Endothelial cell of umbilical vein (primary cell): Measurements from ENCODE around the gene ACTN3. TPM values are rescaled to one million over a fixed set of nuclear protein-coding genes. Genes with fewer than 3 reads are reported as not detected.

Source experiments
- Bru-seq: library from RNA; stranded (reverse); fragments of 400-500 nt; gene quantifications from one replicate; lab custom pipeline; 2021; lab: Mats Ljungman, UMichigan
- BruChase-seq, 2 experiments: library from RNA; stranded (reverse); fragments of 400-500 nt; gene quantifications; one replicate each; lab custom pipeline; 2021; lab: Mats Ljungman, UMichigan
- BruUV-seq: library from RNA; stranded (reverse); fragments of 400-500 nt; replicated peaks from 2 replicates; lab custom pipeline; 2021; lab: Mats Ljungman, UMichigan
- CTCF ChIA-PET: fragments of 300-600, 350-600 bp; sonication (Branson Sonifier 250); formaldehyde crosslinking; loops from one replicate; lab custom pipeline; 2021; ENCODE audit warnings: antibody characterized with exemption, inconsistent platforms; lab: Charles Lee
- POLR2A ChIA-PET: fragments of 300-600, 350-600 bp; sonication (Branson Sonifier 250); formaldehyde crosslinking; loops from one replicate; lab custom pipeline; 2021; ENCODE audit warnings: antibody characterized with exemption, inconsistent platforms; lab: Charles Lee
- DNase-seq: peaks from one replicate; pipeline ENCODE4 v3.0.0-alpha.2; 2011; ENCODE audit warnings: low read depth, low spot score
- FAIRE-seq: peaks from 2 replicates; lab custom pipeline; 2011; peaks lifted over from hg19 to GRCh38; lab: Jason Lieb, UNC
- H2AFZ ChIP-seq: 2 replicates; pipeline ENCODE4 v1.6.0; 2012; ENCODE audit warnings: low read depth, low read length, control low read depth, inconsistent platforms
- H3K27ac ChIP-seq: 2 replicates; pipeline ENCODE4 v1.5.1; 2011; ENCODE audit warnings: low read depth, mild to moderate bottlenecking, control low read depth, low read length, moderate library complexity; ENCODE audit not compliant: insufficient read depth
- H3K27me3 ChIP-seq, 2 experiments: 2 replicates each; pipeline versions ENCODE4 v1.6.0 to v1.6.1; 2011; ENCODE audit warnings: low read length in 2 of 2, mixed read lengths in 1 of 2; ENCODE audit not compliant: control insufficient read depth in 2 of 2, insufficient read depth in 2 of 2
- H3K36me3 ChIP-seq, 2 experiments: 2 replicates in 1 of 2; 3 replicates in 1 of 2; pipeline ENCODE4 v1.5.1; 2011; ENCODE audit warnings: low read length in 2 of 2, mild to moderate bottlenecking in 1 of 2, moderate library complexity in 1 of 2; ENCODE audit not compliant: control insufficient read depth in 2 of 2, insufficient read depth in 2 of 2; ENCODE audit errors: extremely low read depth in 1 of 2
- H3K4me1 ChIP-seq: 3 replicates; pipeline ENCODE4 v1.5.1; 2011; ENCODE audit warnings: mild to moderate bottlenecking, low read length; ENCODE audit not compliant: control insufficient read depth, insufficient read depth; ENCODE audit errors: extremely low read depth
- H3K4me2 ChIP-seq: 2 replicates; pipeline ENCODE4 v1.6.1; 2011; ENCODE audit warnings: low read length, control low read depth, mixed read lengths; ENCODE audit not compliant: insufficient read depth
- H3K4me3 ChIP-seq, 3 experiments: fragments of 200-600 bp in 1 of 3; sonication (generic), shearing (Covaris generic) in 1 of 3; replicated peaks in 1 of 3; 2 replicates each; pipeline ENCODE4 v1.5.1; 2011 to 2016; ENCODE audit warnings: control low read depth in 3 of 3, low read length in 3 of 3, mild to moderate bottlenecking in 2 of 3, inconsistent platforms in 1 of 3, low read depth in 1 of 3, moderate library complexity in 1 of 3; ENCODE audit not compliant: insufficient read depth in 1 of 3
- H3K79me2 ChIP-seq: 2 replicates; pipeline ENCODE4 v1.6.0; 2012; ENCODE audit warnings: low read length, inconsistent platforms; ENCODE audit not compliant: control insufficient read depth, insufficient read depth
- H3K9ac ChIP-seq: replicated peaks from 2 replicates; pipeline ENCODE3; 2011; ENCODE audit warnings: low read length, control low read depth; ENCODE audit not compliant: insufficient read depth; ENCODE audit errors: extremely low read depth
- H3K9me1 ChIP-seq: replicated peaks from 3 replicates; pipeline ENCODE4 v1.6.0; 2011; ENCODE audit warnings: mild to moderate bottlenecking, low read length; ENCODE audit not compliant: control insufficient read depth, insufficient read depth; ENCODE audit errors: extremely low read depth
- H3K9me3 ChIP-seq: replicated peaks from 2 replicates; pipeline ENCODE4 v1.5.1; 2012; ENCODE audit warnings: low read length, inconsistent platforms; ENCODE audit not compliant: control insufficient read depth, insufficient read depth
- H4K20me1 ChIP-seq: replicated peaks from 2 replicates; pipeline ENCODE3; 2011; ENCODE audit warnings: mild to moderate bottlenecking, low read length; ENCODE audit not compliant: control insufficient read depth, insufficient read depth; ENCODE audit errors: extremely low read depth
- CTCF ChIP-seq, 2 donors: IDR thresholded peaks; 1 replicate in 1 of 2; 2 replicates in 1 of 2; pipeline ENCODE4 v1.5.1; 2011; ENCODE audit warnings: low read length in 2 of 2, mild to moderate bottlenecking in 2 of 2, moderate library complexity in 2 of 2, control low read depth in 1 of 2, inconsistent platforms in 1 of 2, low read depth in 1 of 2; ENCODE audit not compliant: insufficient read depth in 1 of 2; ENCODE audit errors: extremely low read depth in 1 of 2
- EZH2 ChIP-seq: IDR thresholded peaks from 2 replicates; pipeline ENCODE4 v1.6.1; 2012; ENCODE audit warnings: borderline replicate concordance, low read depth, mild to moderate bottlenecking, moderate library complexity, low read length, inconsistent platforms; ENCODE audit not compliant: severe bottlenecking
- FOS ChIP-seq: IDR thresholded peaks from 2 replicates; pipeline ENCODE4 v1.6.1; 2011; ENCODE audit warnings: mild to moderate bottlenecking, low read length, moderate library complexity, borderline replicate concordance; ENCODE audit not compliant: insufficient read depth
- GATA2 ChIP-seq: IDR thresholded peaks from 2 replicates; pipeline ENCODE4 v1.7.0; 2011; ENCODE audit warnings: low read depth, mild to moderate bottlenecking, moderate library complexity, mixed read lengths, low read length; ENCODE audit not compliant: insufficient read length, insufficient read depth
- JUN ChIP-seq: IDR thresholded peaks from 2 replicates; pipeline ENCODE4 v1.6.1; 2011; ENCODE audit warnings: borderline replicate concordance, low read depth; ENCODE audit not compliant: insufficient read length, insufficient read depth
- MAX ChIP-seq: IDR thresholded peaks from 2 replicates; pipeline ENCODE4 v1.6.1; 2011; ENCODE audit not compliant: insufficient read depth, insufficient read length
- MYC ChIP-seq: IDR thresholded peaks from one replicate; pipeline ENCODE4 v1.6.1; 2011; ENCODE audit warnings: mild to moderate bottlenecking, low read depth, low read length
- POLR2A ChIP-seq: IDR thresholded peaks from 2 replicates; pipeline ENCODE4 v1.6.1; 2012; ENCODE audit warnings: low read depth, mild to moderate bottlenecking, control low read depth, low read length
- POLR2AphosphoS5 ChIP-seq: IDR thresholded peaks from 2 replicates; pipeline ENCODE4 v1.6.1; 2012; ENCODE audit warnings: low read depth, mild to moderate bottlenecking, control low read depth, low read length, moderate library complexity; ENCODE audit not compliant: insufficient read depth
- dilution Hi-C: fragments of 300-500 bp; cut with MboI; formaldehyde crosslinking; loops from one replicate; pipeline ENCODE4 v1.15.0; 2019; ENCODE audit warnings: low sequenced_read_pairs; ENCODE audit not compliant: extremely low pct_ligation_motif_present
- intact Hi-C: fragments of 100-400 bp; cut with micrococcal nuclease; formaldehyde crosslinking; loops from one replicate; pipeline ENCODE4 v1.10.0; 2022
- long read RNA-seq: library from polyadenylated mRNA; stranded (forward); transcript quantifications from one replicate; pipeline ENCODE4 v2.0.0, GENCODE V29; 2021
- polyA minus RNA-seq, 3 experiments: library from RNA; depleted of rRNA, polyadenylated mRNA; stranded (reverse); fragments of >200 nt; gene quantifications; 1 replicate in 1 of 3; 2 replicates in 2 of 3; pipeline ENCODE4 v1.2.3, GENCODE V29; 2011
- polyA plus RNA-seq, 4 experiments: library from polyadenylated mRNA; depleted of rRNA in 3 of 4; stranded (reverse) in 3 of 4; unstranded in 1 of 4; fragments of >200 nt; gene quantifications; 2 replicates each; pipeline versions ENCODE4 v1.2.1 to v1.2.3, GENCODE V29; 2011 to 2012; ENCODE audit warnings: missing spikeins in 1 of 4
- total RNA-seq: library from RNA; stranded (reverse); gene quantifications from 2 replicates; pipeline ENCODE4 v1.2.3, GENCODE V29; 2021

Gene ACTN3
- 0.18 TPM in 1 of 2 replicates, not detected in the other for total RNA-seq
- polyA plus RNA-seq: 0.10 and 0.17 TPM in 2 replicates
- polyA plus RNA-seq (2011; cell fraction: cytosol; rRNA removed): 0.04 TPM in 2 replicates
- polyA plus RNA-seq (2011; cell fraction: nucleus; rRNA removed): 0.22 and 0.27 TPM in 2 replicates
- polyA plus RNA-seq (2012): not detected in 2 replicates
- not detected in 2 replicates for polyA minus RNA-seq
- polyA minus RNA-seq (2011; cell fraction: cytosol; rRNA and poly(A)+ RNA removed): not detected
- polyA minus RNA-seq (2011; cell fraction: nucleus; rRNA and poly(A)+ RNA removed): not detected in 2 replicates
- percentile 14 among the genes with signal in this experiment for Bru-seq, nascent RNA
- BruChase-seq, experiment 1, labeled RNA remaining after a 6-hour chase: percentile 22 among the genes with signal in this experiment
- BruChase-seq, experiment 2, labeled RNA remaining after a 2-hour chase: percentile 16 among the genes with signal in this experiment
- long read RNA-seq: 0 reads

GRCh38 chr11:66546368-66546965 lies at the start of gene ACTN3:
Gene ACTN3 (plus strand): TSS chr11:66546903. CDS start chr11:66546938, 35 bp downstream.
- peak within 1 kb of the TSS; percentile 85 for H3K9ac ChIP-seq
- H3K79me2 ChIP-seq: peaks cover 5% of the 10 kb centered on the region
- no peaks in the 10 kb centered on the region for H3K9me1 ChIP-seq
- H2AFZ ChIP-seq: peak within 1 kb of the TSS; percentile 93
- H3K36me3 ChIP-seq: peaks cover 0 to 6% of the 10 kb centered on the region in 2 experiments
- FAIRE-seq: no peak
- intact Hi-C loops (loop anchor here (1.0 to 2.0 kb wide), 2 partner anchors 66 to 70 kb away; partner anchors contain the start of genes DPP3 and RBM14), dilution Hi-C loops (no loop called here)
- H3K27ac ChIP-seq: peak within 1 kb of the TSS; percentile 62
- H4K20me1 ChIP-seq: no peaks in the 10 kb centered on the region
- CTCF ChIA-PET: interaction anchor here (0.7 to 2.2 kb wide), 6 partner anchors 9 to 132 kb away, joined by 3 to 25 read pairs (median 3); partner anchors contain the start of genes CTSF, MRPL11, RBM4 and RBM4B
- POLR2A ChIA-PET: interaction anchor here (0.6 to 1.9 kb wide), 7 partner anchors 13 to 146 kb away, joined by 3 to 9 read pairs (median 4); partner anchors contain the start of genes RBM14, RBM4 and RBM4B
- H3K4me1 ChIP-seq: peaks cover 33% of the 10 kb centered on the region
- H3K4me2 ChIP-seq: peak within 1 kb of the TSS; percentile 91
- H3K27me3 ChIP-seq: no peaks in the 10 kb centered on the region
- H3K4me3 ChIP-seq: peak within 1 kb of the TSS; percentile 70 to 81 (median 78)
- DNase-seq: no peak
- H3K9me3 ChIP-seq: no peaks in the 10 kb centered on the region
- no TSS peak for BruUV-seq
- no peak for TF ChIP-seq MAX
- TF ChIP-seq POLR2A: no peak
- TF ChIP-seq EZH2: no peak

- Histone ChIP-seq H3K9me3 (no peaks in the 10 kb centered on the region), H3K27ac (no peak overlapping the region), H3K27me3 (no peaks in the 10 kb centered on the region), H3K4me3 (no peak overlapping the region), H3K9ac (no peak overlapping the region), H3K79me2 (no peaks in the 10 kb centered on the region), H3K4me2 (no peak overlapping the region), H3K4me1 (no peaks in the 10 kb centered on the region), H2AFZ (no peak overlapping the region), H4K20me1 (no peaks in the 10 kb centered on the region), H3K36me3 (peaks cover 0 to 20% of the 10 kb centered on the region in 2 experiments), H3K9me1 (no peaks in the 10 kb centered on the region)
- TF ChIP-seq GATA2 (no peak), JUN (no peak), EZH2 (no peak), POLR2A (no peak), CTCF (IDR thresholded peaks at IDR 0.05; ENCODE audit: extremely low read depth in 1 of 2, insufficient read depth in 1 of 2, low read depth in 1 of 2, low read length in 2 of 2) (no peak), FOS (no peak), POLR2AphosphoS5 (no peak), MAX (no peak), MYC (no peak)
- CTCF ChIA-PET: no interaction called here
- POLR2A ChIA-PET: no interaction called here
- FAIRE-seq (no peak), DNase-seq (no peak)
- no TSS peak for BruUV-seq
- intact Hi-C loops (no loop called here), dilution Hi-C loops (no loop called here)
Observed at GRCh38 chr11:66497206-66497605, 49.5 kb upstream of the ACTN3 start.
